OCI-LY7 (cell line): Measurements from ENCODE around the gene TRPM3. TPM values are rescaled to one million over a fixed set of nuclear protein-coding genes. Genes with fewer than 3 reads are reported as not detected.

ENCODE experiments used
- BruUV-seq: library from RNA; stranded (reverse); fragments of 400-500 nt; replicated peaks from 2 replicates; lab custom pipeline; 2021; lab: Mats Ljungman, UMichigan
- CTCF ChIA-PET: fragments of 300-600 bp; sonication (Branson Sonifier 250); formaldehyde crosslinking; loops from one replicate; lab custom pipeline; 2022; ENCODE audit warnings: antibody characterized with exemption; ENCODE audit not compliant: unreplicated experiment; lab: Charles Lee
- POLR2A ChIA-PET: fragments of 300-600 bp; sonication (Branson Sonifier 250); formaldehyde crosslinking; loops from one replicate; lab custom pipeline; 2022; ENCODE audit warnings: antibody characterized with exemption; lab: Charles Lee
- DNase-seq: peaks from one replicate; pipeline ENCODE4 v3.0.0-alpha.2; 2015; ENCODE audit warnings: low spot score
- H2AFZ ChIP-seq: fragments of 200-600 bp; sonication (generic), shearing (Covaris generic); 2 replicates; pipeline ENCODE4 v1.6.1; 2014; ENCODE audit warnings: mild to moderate bottlenecking, antibody characterized with exemption, low read length, moderate library complexity
- H3K27ac ChIP-seq: fragments of 200-600 bp; sonication (generic); 2 replicates; pipeline ENCODE4 v1.5.1; 2014; ENCODE audit warnings: mixed run types, low read depth, mild to moderate bottlenecking, moderate library complexity, low read length, inconsistent platforms; ENCODE audit not compliant: poor library complexity, severe bottlenecking
- H3K36me3 ChIP-seq: fragments of 200-600 bp; sonication (generic); 2 replicates; pipeline ENCODE4 v1.6.1; 2014; ENCODE audit warnings: mild to moderate bottlenecking, antibody characterized with exemption, low read length, moderate library complexity, mixed read lengths; ENCODE audit not compliant: insufficient read depth
- H3K4me1 ChIP-seq: fragments of 200-600 bp; sonication (generic); 2 replicates; pipeline ENCODE4 v1.5.1; 2014; ENCODE audit warnings: mild to moderate bottlenecking, low read length; ENCODE audit not compliant: insufficient read depth, poor library complexity, severe bottlenecking
- H3K4me2 ChIP-seq: fragments of 200-600 bp; sonication (generic); 2 replicates; pipeline ENCODE4 v1.6.1; 2014; ENCODE audit warnings: mild to moderate bottlenecking, low read length
- H3K4me3 ChIP-seq: fragments of 200-600 bp; sonication (generic); 2 replicates; pipeline ENCODE4 v1.5.1; 2014; ENCODE audit warnings: mild to moderate bottlenecking, low read depth, low read length; ENCODE audit not compliant: poor library complexity, severe bottlenecking
- H3K79me2 ChIP-seq: fragments of 200-600 bp; sonication (generic); 2 replicates; pipeline ENCODE4 v1.6.1; 2016; ENCODE audit warnings: low read depth, mild to moderate bottlenecking, low read length, moderate library complexity, mixed read lengths; ENCODE audit not compliant: insufficient read depth
- H3K9me2 ChIP-seq: fragments of 200-600 bp; sonication (generic); 2 replicates; pipeline ENCODE4 v1.6.1; 2016; ENCODE audit warnings: mild to moderate bottlenecking, low read length, mixed read lengths; ENCODE audit not compliant: insufficient read depth
- H3K9me3 ChIP-seq: fragments of 200-600 bp; sonication (generic); 2 replicates; pipeline ENCODE4 v1.6.1; 2014; ENCODE audit warnings: mild to moderate bottlenecking, mixed run types, low read length, mixed read lengths
- H4K20me1 ChIP-seq: fragments of 200-600 bp; sonication (generic); 2 replicates; pipeline ENCODE4 v1.6.1; 2014; ENCODE audit warnings: mild to moderate bottlenecking, antibody characterized with exemption, low read length, moderate library complexity, mixed read lengths; ENCODE audit not compliant: insufficient read depth
- CTCF ChIP-seq: fragments of 200-600 bp; sonication (generic); conservative IDR thresholded peaks from 2 replicates; pipeline ENCODE4 v1.5.1; 2014; ENCODE audit warnings: mild to moderate bottlenecking, antibody characterized with exemption, low read length, moderate library complexity, mixed read lengths
- EZH2phosphoT487 ChIP-seq: fragments of 200-600 bp; sonication (generic); IDR thresholded peaks from 2 replicates; pipeline ENCODE4 v1.6.1; 2018; ENCODE audit warnings: low read depth, borderline replicate concordance, mild to moderate bottlenecking, mixed run types, antibody characterized with exemption, low read length, moderate library complexity, mixed read lengths
- intact Hi-C: fragments of 100-400 bp; cut with micrococcal nuclease; formaldehyde crosslinking; loops from one replicate; pipeline ENCODE4 v1.10.0; 2022; ENCODE audit not compliant: unreplicated experiment
- total RNA-seq, 2 experiments: library from RNA; depleted of rRNA in 1 of 2; stranded (reverse); fragments of >200 nt in 1 of 2; shearing (Covaris generic) in 1 of 2; gene quantifications; 2 replicates each; pipeline ENCODE4 v1.2.3, GENCODE V29; 2014 to 2022

TRPM3 gene
- total RNA-seq, 2 experiments from 2014 or later: not detected

GRCh38 chr9:70557661-70558369 is 563.6 kb downstream of the TRPM3 start:
- CTCF ChIA-PET: no interaction called here
- Histone ChIP-seq H3K36me3 (no peaks in the 10 kb centered on the region), H3K9me3 (no peaks in the 10 kb centered on the region), H3K27ac (no peak overlapping the region), H4K20me1 (no peaks in the 10 kb centered on the region), H3K79me2 (no peaks in the 10 kb centered on the region), H2AFZ (no peak overlapping the region), H3K4me3 (no peak overlapping the region), H3K9me2 (no peaks in the 10 kb centered on the region), H3K4me1 (no peaks in the 10 kb centered on the region), H3K4me2 (no peak overlapping the region)
- DNase-seq: no peak
- POLR2A ChIA-PET: no interaction called here
- no peak for TF ChIP-seq CTCF
- no peak for TF ChIP-seq EZH2phosphoT487
- intact Hi-C loops: no loop called here
- no TSS peak for BruUV-seq

GRCh38 chr9:70556771-70557170 is 564.6 kb downstream of the TRPM3 start:
- BruUV-seq: no TSS peak
- ChIA-PET CTCF (no interaction called here), POLR2A (interaction anchor here (1.2 kb wide), 1 partner anchor 10 kb away, joined by 3 read pairs; no protein-coding TSS in a partner anchor)
- H3K4me1 ChIP-seq: no peaks in the 10 kb centered on the region
- H3K27ac ChIP-seq: no peak overlapping the region
- no peak overlapping the region for H3K4me3 ChIP-seq
- DNase-seq: no peak
- no peaks in the 10 kb centered on the region for H4K20me1 ChIP-seq
- no peaks in the 10 kb centered on the region for H3K9me3 ChIP-seq
- no peaks in the 10 kb centered on the region for H3K79me2 ChIP-seq
- no peaks in the 10 kb centered on the region for H3K9me2 ChIP-seq
- no peaks in the 10 kb centered on the region for H3K36me3 ChIP-seq
- TF ChIP-seq EZH2phosphoT487 (no peak), CTCF (no peak)
- no peak overlapping the region for H3K4me2 ChIP-seq
- intact Hi-C loops: no loop called here
- H2AFZ ChIP-seq: no peak overlapping the region

GRCh38 chr9:70554881-70555280 is 566.5 kb downstream of the TRPM3 start:
- Histone ChIP-seq H3K9me3 (no peaks in the 10 kb centered on the region), H3K27ac (no peak overlapping the region), H3K79me2 (no peaks in the 10 kb centered on the region), H3K4me1 (no peaks in the 10 kb centered on the region), H3K4me3 (no peak overlapping the region), H3K9me2 (no peaks in the 10 kb centered on the region), H3K36me3 (no peaks in the 10 kb centered on the region), H3K4me2 (no peak overlapping the region), H2AFZ (no peak overlapping the region), H4K20me1 (no peaks in the 10 kb centered on the region)
- BruUV-seq: no TSS peak
- ChIA-PET CTCF (no interaction called here), POLR2A (no interaction called here)
- DNase-seq: no peak
- TF ChIP-seq EZH2phosphoT487 (no peak), CTCF (no peak)
- intact Hi-C loops: no loop called here
